KMS-11 (cell line): Measurements from ENCODE around the gene VPS35.

Experiments
- H2AFZ ChIP-seq: fragments of 200-600 bp; sonication (generic); 2 replicates; pipeline ENCODE4 v1.6.1; 2016; ENCODE audit warnings: antibody characterized with exemption, mixed run types, low read depth
- H3K27ac ChIP-seq: fragments of 200-600 bp; sonication (generic); 2 replicates; pipeline ENCODE4 v1.6.1; 2016; ENCODE audit warnings: mild to moderate bottlenecking, mixed run types
- H3K27me3 ChIP-seq: fragments of 200-600 bp; sonication (generic); 2 replicates; pipeline ENCODE4 v1.6.1; 2017; ENCODE audit warnings: mild to moderate bottlenecking, low read depth, mixed run types, moderate library complexity; ENCODE audit not compliant: insufficient read depth
- H3K36me3 ChIP-seq: fragments of 200-600 bp; sonication (generic); 2 replicates; pipeline ENCODE4 v1.6.1; 2017; ENCODE audit warnings: mild to moderate bottlenecking, mixed run types; ENCODE audit not compliant: insufficient read depth
- H3K4me1 ChIP-seq: fragments of 200-600 bp; sonication (generic); 2 replicates; pipeline ENCODE4 v1.6.1; 2016; ENCODE audit warnings: mild to moderate bottlenecking, low read depth, mixed run types; ENCODE audit not compliant: poor library complexity, severe bottlenecking
- H3K4me2 ChIP-seq: fragments of 200-600 bp; sonication (generic); 2 replicates; pipeline ENCODE4 v1.7.0; 2016; ENCODE audit warnings: mild to moderate bottlenecking, mixed run types
- H3K4me3 ChIP-seq: fragments of 200-600 bp; sonication (generic); IDR thresholded peaks from 2 replicates; pipeline ENCODE4 v1.6.1; 2017; ENCODE audit warnings: low read depth, low read length, mixed read lengths; ENCODE audit not compliant: insufficient read depth
- H3K79me2 ChIP-seq: fragments of 200-600 bp; sonication (generic); 2 replicates; pipeline ENCODE4 v1.6.1; 2016; ENCODE audit warnings: low read depth, mixed run types; ENCODE audit not compliant: insufficient read depth
- H3K9ac ChIP-seq: fragments of 200-600 bp; sonication (generic); 2 replicates; pipeline ENCODE4 v1.6.1; 2016; ENCODE audit warnings: mild to moderate bottlenecking, mixed run types
- H4K20me1 ChIP-seq: fragments of 200-600 bp; sonication (generic); 2 replicates; pipeline ENCODE4 v1.6.1; 2016; ENCODE audit warnings: mild to moderate bottlenecking, mixed run types; ENCODE audit not compliant: insufficient read depth
- TF ChIP-seq, protein P1 (sequence below): fragments of 200-600 bp; sonication (generic); conservative IDR thresholded peaks from 2 replicates; pipeline ENCODE4 v1.6.1; 2017; ENCODE audit warnings: low read depth, mild to moderate bottlenecking, antibody characterized with exemption, low read length, moderate library complexity, mixed read lengths

The VPS35 gene

DNA sequence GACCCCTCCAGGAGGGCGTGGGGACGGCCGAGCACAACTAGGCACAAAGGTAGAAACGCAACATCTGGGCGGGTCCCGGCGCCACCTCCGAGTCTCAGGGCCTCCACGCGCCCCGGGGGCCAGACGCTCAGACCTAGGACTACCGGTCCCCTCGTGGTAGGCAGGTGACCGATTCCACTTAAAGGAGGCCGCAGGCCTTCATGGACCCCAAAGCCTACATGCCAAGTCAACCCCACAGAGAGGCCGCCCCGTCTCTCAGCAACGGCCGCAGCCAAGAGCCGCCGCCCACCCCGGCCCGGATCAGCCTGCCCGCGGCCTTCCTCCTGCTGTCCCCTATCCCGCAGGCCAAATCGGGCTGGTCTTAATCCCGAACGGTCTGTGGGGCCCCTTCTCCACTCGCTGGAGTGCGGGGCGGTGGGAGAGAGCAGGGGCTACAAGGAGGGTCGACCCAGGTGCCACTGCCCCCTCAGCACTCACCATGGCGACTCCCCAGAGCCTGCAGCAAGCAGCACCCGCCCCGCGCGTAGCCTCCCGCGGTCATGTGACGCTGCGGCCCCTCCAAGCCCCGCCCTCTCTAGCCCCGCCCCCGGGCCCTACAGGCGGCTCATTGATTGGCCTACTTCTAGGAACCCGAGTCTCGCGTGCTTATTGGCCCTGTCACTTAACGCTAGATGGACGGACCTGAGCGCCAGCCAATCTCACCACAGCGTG is at the start of gene VPS35:
TSS of gene VPS35 (minus strand) at position 525 of the 711 bp plus-strand sequence. CDS start at position 480, 45 bp downstream.
- Histone ChIP-seq H3K4me1 (peaks cover 37% of the 10 kb centered on the region), H3K9ac (peak within 1 kb of the TSS; percentile 88), H3K36me3 (peaks cover 11% of the 10 kb centered on the region; the same call in 1 of the 2 replicates), H4K20me1 (peaks cover 4% of the 10 kb centered on the region; the same call in 1 of the 2 replicates), H3K79me2 (peaks cover 71% of the 10 kb centered on the region), H3K27me3 (no peaks in the 10 kb centered on the region), H3K4me2 (peak within 1 kb of the TSS; percentile 88), H2AFZ (peak within 1 kb of the TSS; percentile 89), H3K27ac (peak within 1 kb of the TSS; percentile 85), H3K4me3 (no peak within 1 kb of the TSS)
- TF ChIP-seq, protein P1, sequence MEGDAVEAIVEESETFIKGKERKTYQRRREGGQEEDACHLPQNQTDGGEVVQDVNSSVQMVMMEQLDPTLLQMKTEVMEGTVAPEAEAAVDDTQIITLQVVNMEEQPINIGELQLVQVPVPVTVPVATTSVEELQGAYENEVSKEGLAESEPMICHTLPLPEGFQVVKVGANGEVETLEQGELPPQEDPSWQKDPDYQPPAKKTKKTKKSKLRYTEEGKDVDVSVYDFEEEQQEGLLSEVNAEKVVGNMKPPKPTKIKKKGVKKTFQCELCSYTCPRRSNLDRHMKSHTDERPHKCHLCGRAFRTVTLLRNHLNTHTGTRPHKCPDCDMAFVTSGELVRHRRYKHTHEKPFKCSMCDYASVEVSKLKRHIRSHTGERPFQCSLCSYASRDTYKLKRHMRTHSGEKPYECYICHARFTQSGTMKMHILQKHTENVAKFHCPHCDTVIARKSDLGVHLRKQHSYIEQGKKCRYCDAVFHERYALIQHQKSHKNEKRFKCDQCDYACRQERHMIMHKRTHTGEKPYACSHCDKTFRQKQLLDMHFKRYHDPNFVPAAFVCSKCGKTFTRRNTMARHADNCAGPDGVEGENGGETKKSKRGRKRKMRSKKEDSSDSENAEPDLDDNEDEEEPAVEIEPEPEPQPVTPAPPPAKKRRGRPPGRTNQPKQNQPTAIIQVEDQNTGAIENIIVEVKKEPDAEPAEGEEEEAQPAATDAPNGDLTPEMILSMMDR, result no peak

GRCh38 chr16:46737621-46738214 is 48.7 kb upstream of the VPS35 start:
- H4K20me1 ChIP-seq, result no peaks in the 10 kb centered on the region
- peaks cover 12% of the 10 kb centered on the region for H3K4me1 ChIP-seq
- H2AFZ ChIP-seq, result no peak overlapping the region
- H3K4me2 ChIP-seq, result no peak overlapping the region
- H3K79me2 ChIP-seq, result no peaks in the 10 kb centered on the region
- TF ChIP-seq, protein P1, result no peak
- H3K27ac ChIP-seq, result no peak overlapping the region
- H3K4me3 ChIP-seq, result no peak overlapping the region
- H3K27me3 ChIP-seq, result no peaks in the 10 kb centered on the region
- H3K9ac ChIP-seq, result no peak overlapping the region
- H3K36me3 ChIP-seq, result no peaks in the 10 kb centered on the region

DNA sequence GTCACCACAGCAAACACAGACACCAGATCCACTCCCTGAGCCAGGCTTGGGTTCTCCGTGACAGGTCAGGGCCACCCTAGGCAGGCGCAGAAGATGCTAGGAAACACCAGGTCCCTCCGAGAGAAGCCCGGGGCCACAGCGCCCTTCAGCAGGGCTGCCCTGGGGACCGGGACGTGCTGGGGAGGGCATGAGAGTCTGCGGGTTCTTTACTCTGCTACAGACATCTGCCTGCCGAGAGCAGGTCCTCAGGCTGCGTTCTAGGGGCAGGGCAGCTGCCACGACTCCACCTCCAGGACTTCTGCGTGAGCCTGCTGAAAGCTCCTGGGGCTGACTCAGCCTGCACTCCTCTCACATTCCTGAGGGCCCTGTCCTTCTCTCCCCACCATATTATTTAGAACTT is 47.7 kb upstream of the VPS35 start:
- no peaks in the 10 kb centered on the region for H4K20me1 ChIP-seq
- H3K4me2 ChIP-seq, result no peak overlapping the region
- H3K36me3 ChIP-seq, result no peaks in the 10 kb centered on the region
- no peak overlapping the region for H3K4me3 ChIP-seq
- TF ChIP-seq, protein P1, result no peak
- H3K27me3 ChIP-seq, result no peaks in the 10 kb centered on the region
- peaks cover 11% of the 10 kb centered on the region for H3K4me1 ChIP-seq
- no peak overlapping the region for H3K27ac ChIP-seq
- H3K79me2 ChIP-seq, result no peaks in the 10 kb centered on the region
- no peak overlapping the region for H2AFZ ChIP-seq
- H3K9ac ChIP-seq, result no peak overlapping the region

DNA sequence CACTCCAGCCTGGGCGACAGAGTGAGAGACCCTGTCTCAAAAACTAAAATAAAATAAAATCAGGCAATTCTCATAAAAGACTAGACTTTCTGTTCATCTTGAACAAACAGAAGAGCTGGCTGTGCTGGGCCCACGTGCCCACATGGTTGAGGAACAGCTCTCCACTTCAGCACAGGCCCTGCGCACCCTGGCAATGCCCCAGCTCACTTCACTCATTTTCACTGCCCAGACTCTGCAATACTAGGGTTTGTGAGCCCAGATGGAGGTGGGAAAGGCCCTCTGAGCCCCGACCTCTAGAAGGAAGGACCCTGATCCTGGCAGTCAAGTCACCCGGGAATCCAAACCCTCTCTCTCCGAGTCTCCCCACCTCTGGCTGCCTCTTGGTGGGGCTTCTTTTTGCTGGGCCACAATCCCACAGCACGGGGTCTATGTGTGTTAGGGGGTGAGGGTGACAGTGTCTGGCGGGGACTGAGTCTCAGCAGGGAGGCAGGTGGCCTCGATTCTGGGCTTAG is 44.4 kb upstream of the VPS35 start:
- Histone ChIP-seq H2AFZ (no peak overlapping the region), H3K36me3 (no peaks in the 10 kb centered on the region), H3K4me3 (no peak overlapping the region), H3K27me3 (no peaks in the 10 kb centered on the region), H4K20me1 (no peaks in the 10 kb centered on the region), H3K9ac (no peak overlapping the region), H3K4me1 (no peaks in the 10 kb centered on the region), H3K27ac (no peak overlapping the region), H3K4me2 (no peak overlapping the region), H3K79me2 (no peaks in the 10 kb centered on the region)
- TF ChIP-seq, protein P1, result no peak
